Endodermal cell (in vitro differentiated cells): Measurements from ENCODE around the gene SH3TC1. TPM values are rescaled to one million over a fixed set of nuclear protein-coding genes. Genes with fewer than 3 reads are reported as not detected.

Source experiments
- DNase-seq: peaks from one replicate; pipeline ENCODE4 v3.0.0-alpha.2; 2017
- H3K27ac ChIP-seq: 2 replicates; pipeline ENCODE4 v1.5.1; 2013; ENCODE audit warnings: mild to moderate bottlenecking, low read depth, low read length, moderate library complexity
- H3K27me3 ChIP-seq: 2 replicates; pipeline ENCODE4 v1.6.1; 2013; ENCODE audit warnings: mild to moderate bottlenecking, low read length, moderate library complexity; ENCODE audit not compliant: insufficient read depth, control insufficient read depth, poor library complexity, severe bottlenecking
- H3K36me3 ChIP-seq: 2 replicates; pipeline ENCODE4 v1.7.0; 2013; ENCODE audit warnings: mild to moderate bottlenecking, low read length, moderate library complexity; ENCODE audit not compliant: control insufficient read depth, insufficient read depth
- H3K4me1 ChIP-seq: one replicate; pipeline ENCODE4 v1.7.0; 2013; ENCODE audit warnings: low read length; ENCODE audit not compliant: control insufficient read depth, insufficient read depth
- H3K4me3 ChIP-seq: 2 replicates; pipeline ENCODE4 v1.5.1; 2013; ENCODE audit warnings: mild to moderate bottlenecking, low read length, moderate library complexity
- H3K9ac ChIP-seq: 2 replicates; pipeline ENCODE4 v1.6.1; 2013; ENCODE audit warnings: mild to moderate bottlenecking, low read length, moderate library complexity; ENCODE audit not compliant: poor library complexity, severe bottlenecking; ENCODE audit errors: extremely low read depth
- H3K9me3 ChIP-seq: 2 replicates; pipeline ENCODE4 v1.6.1; 2013; ENCODE audit warnings: mild to moderate bottlenecking, low read length, moderate library complexity; ENCODE audit not compliant: control insufficient read depth
- H3K27ac Mint-ChIP-seq: 2 replicates; pipeline ENCODE4 v1.8.0; 2020; ENCODE audit warnings: mixed read lengths
- H3K27me3 Mint-ChIP-seq: 2 replicates; pipeline ENCODE4 v1.8.0; 2021; ENCODE audit warnings: mild to moderate bottlenecking, mixed read lengths; ENCODE audit not compliant: insufficient read depth
- H3K36me3 Mint-ChIP-seq: 2 replicates; pipeline ENCODE4 v1.8.0; 2020; ENCODE audit warnings: low read depth, mixed read lengths
- H3K4me1 Mint-ChIP-seq: 2 replicates; pipeline ENCODE4 v1.8.0; 2020; ENCODE audit warnings: mixed read lengths
- H3K4me3 Mint-ChIP-seq: 2 replicates; pipeline ENCODE4 v1.8.0; 2020; ENCODE audit warnings: mild to moderate bottlenecking, moderate library complexity, mixed read lengths
- H3K9me3 Mint-ChIP-seq: 2 replicates; pipeline ENCODE4 v1.8.0; 2020; ENCODE audit warnings: mild to moderate bottlenecking, mixed read lengths
- CTCF ChIP-seq: fragments of 200-600 bp; sonication (generic); conservative IDR thresholded peaks from 2 replicates; pipeline ENCODE4 v1.5.0; 2021; ENCODE audit warnings: antibody characterized with exemption, mild to moderate bottlenecking
- WGBS, 2 experiments: methylation state at CpG; one replicate each; pipeline versions ENCODE4 v1.1.5 to v1.1.7; 2013; ENCODE audit warnings: missing lambda C conversion rate in 2 of 2, mixed read lengths in 1 of 2; ENCODE audit not compliant: insufficient coverage in 1 of 2, insufficient read length in 1 of 2; 5-methylcytosine and 5-hydroxymethylcytosine counted together
- total RNA-seq, 2 donors: library from RNA; stranded (reverse); fragmentation: NEBNext Ultra II Directional in 1 of 2; extraction: Animal tissue kit (Norgen Biotek cat#: 25700) in 1 of 2; gene quantifications; 2 replicates in 1 of 2; 3 replicates in 1 of 2; pipeline ENCODE4 v1.2.1, GENCODE V29; 2021

SH3TC1 gene
- total RNA-seq, 2 donors from 2014 or later, result 1.9 to 2.6 TPM

GRCh38 chr4:8250227-8250626 is 51.1 kb downstream of the SH3TC1 start:
- H3K9me3 ChIP-seq, result no peaks in the 10 kb centered on the region
- H3K9ac ChIP-seq, result no peak overlapping the region
- no peaks in the 10 kb centered on the region for H3K36me3 Mint-ChIP-seq
- no peak overlapping the region for H3K4me3 Mint-ChIP-seq
- peaks cover 7% of the 10 kb centered on the region for H3K4me1 Mint-ChIP-seq
- peaks cover 3% of the 10 kb centered on the region for H3K9me3 Mint-ChIP-seq
- H3K27ac ChIP-seq, result no peak overlapping the region
- no peaks in the 10 kb centered on the region for H3K27me3 Mint-ChIP-seq
- no peaks in the 10 kb centered on the region for H3K36me3 ChIP-seq
- H3K4me1 ChIP-seq, result peaks cover 9% of the 10 kb centered on the region
- H3K27ac Mint-ChIP-seq, result no peak overlapping the region
- DNase-seq, result no peak
- no peaks in the 10 kb centered on the region for H3K27me3 ChIP-seq
- 50 to 91% methylated on average over 1 to 3 of the region's 3 CpGs for WGBS, 2 experiments
- H3K4me3 ChIP-seq, result no peak overlapping the region
- no peak for TF ChIP-seq CTCF

- H3K27me3 ChIP-seq, result no peaks in the 10 kb centered on the region
- H3K27me3 Mint-ChIP-seq, result no peaks in the 10 kb centered on the region
- TF ChIP-seq CTCF, result no peak
- 87 to 93% methylated on average over 6 to 7 of the region's 7 CpGs for WGBS, 2 experiments
- H3K4me1 Mint-ChIP-seq, result peaks cover 7% of the 10 kb centered on the region
- no peaks in the 10 kb centered on the region for H3K36me3 ChIP-seq
- H3K36me3 Mint-ChIP-seq, result no peaks in the 10 kb centered on the region
- H3K27ac Mint-ChIP-seq, result no peak overlapping the region
- H3K9me3 Mint-ChIP-seq, result no peaks in the 10 kb centered on the region
- H3K4me1 ChIP-seq, result peaks cover 9% of the 10 kb centered on the region
- DNase-seq, result no peak
- no peak overlapping the region for H3K4me3 ChIP-seq
- no peak overlapping the region for H3K4me3 Mint-ChIP-seq
- H3K9ac ChIP-seq, result no peak overlapping the region
- no peak overlapping the region for H3K27ac ChIP-seq
- H3K9me3 ChIP-seq, result no peaks in the 10 kb centered on the region
Observed at GRCh38 chr4:8250637-8251036, 51.5 kb downstream of the SH3TC1 start.

DNA sequence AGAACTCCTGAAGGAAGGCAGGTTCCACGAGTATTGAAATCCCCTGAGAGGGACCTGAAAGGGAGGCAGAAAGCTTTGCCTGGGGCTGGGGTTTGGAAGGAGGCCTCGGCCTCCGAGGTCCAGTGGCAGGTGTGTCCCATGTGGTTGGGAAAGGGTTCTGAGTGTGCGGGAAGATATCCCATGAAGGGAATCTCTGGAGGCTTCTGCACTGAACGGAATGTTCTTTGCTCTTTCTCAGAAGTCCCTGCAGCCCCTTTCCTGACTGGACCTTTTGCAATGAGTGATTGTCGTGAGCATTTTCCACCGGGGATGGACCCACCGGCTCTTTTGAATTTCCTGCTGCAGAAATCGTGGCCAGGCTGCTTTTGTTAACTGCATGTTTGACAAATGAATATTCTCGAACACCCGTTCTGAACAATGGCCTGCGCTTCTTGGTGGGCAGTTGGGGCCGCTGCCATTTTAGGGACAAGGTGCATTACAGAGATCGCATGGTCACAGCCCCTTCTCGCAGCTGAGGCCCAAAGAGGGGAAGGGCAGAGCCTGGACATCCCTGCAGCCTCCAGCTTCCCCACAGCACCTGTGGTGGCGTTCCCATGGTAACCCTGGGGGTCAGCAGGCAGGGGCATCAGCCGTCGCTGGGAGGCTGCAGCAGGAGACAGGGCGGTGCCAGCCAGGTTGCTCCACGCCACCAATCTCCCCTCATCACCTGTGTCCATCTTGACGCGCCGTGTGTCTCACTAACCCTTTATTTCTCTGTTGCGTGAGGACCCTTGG is 52.2 kb downstream of the SH3TC1 start:
- no peaks in the 10 kb centered on the region for H3K9me3 ChIP-seq
- H3K27ac Mint-ChIP-seq, result no peak overlapping the region
- H3K4me1 ChIP-seq, result peaks cover 9% of the 10 kb centered on the region
- H3K27ac ChIP-seq, result no peak overlapping the region
- H3K4me1 Mint-ChIP-seq, result peaks cover 7% of the 10 kb centered on the region
- no peak for TF ChIP-seq CTCF
- H3K9me3 Mint-ChIP-seq, result no peaks in the 10 kb centered on the region
- H3K4me3 Mint-ChIP-seq, result no peak overlapping the region
- 93 to 95% methylated on average over 19 to 24 of the region's 24 CpGs for WGBS, 2 experiments
- H3K27me3 Mint-ChIP-seq, result no peaks in the 10 kb centered on the region
- no peaks in the 10 kb centered on the region for H3K36me3 ChIP-seq
- no peak overlapping the region for H3K9ac ChIP-seq
- H3K27me3 ChIP-seq, result no peaks in the 10 kb centered on the region
- no peaks in the 10 kb centered on the region for H3K36me3 Mint-ChIP-seq
- H3K4me3 ChIP-seq, result no peak overlapping the region
- DNase-seq, result no peak
